HepG2 (cell line): ENCODE data around the gene FNIP2. TPM values are rescaled to one million over a fixed set of nuclear protein-coding genes. Genes with fewer than 3 reads are reported as not detected.
A peak's percentile ranks its signal among the peaks of the same experiment; 100 is the strongest.

ENCODE experiments used
- ARID5B ChIP-seq: IDR thresholded peaks from 2 replicates; pipeline ENCODE4 v1.4.0; 2020; ENCODE audit warnings: mild to moderate bottlenecking, missing genetic modification reagents
- BCL6 ChIP-seq: IDR thresholded peaks from 2 replicates; pipeline ENCODE4 v1.6.1; 2016; ENCODE audit warnings: missing genetic modification reagents, missing compliant biosample characterization
- FOXJ3 ChIP-seq: sonication (generic); formaldehyde crosslinking; IDR thresholded peaks from 2 replicates; pipeline ENCODE4 v1.4.0; 2020; ENCODE audit warnings: missing genetic modification reagents, mild to moderate bottlenecking, borderline replicate concordance
- FOXK1 ChIP-seq: sonication (generic); formaldehyde crosslinking; IDR thresholded peaks from 2 replicates; pipeline ENCODE4 v1.4.0; 2020; ENCODE audit warnings: low read depth, missing genetic modification reagents, borderline replicate concordance
- JUND ChIP-seq: sonication (generic); formaldehyde crosslinking; IDR thresholded peaks from 2 replicates; pipeline ENCODE4 v1.8.0; 2022; ENCODE audit warnings: mild to moderate bottlenecking, missing genetic modification reagents
- MEIS2 ChIP-seq: sonication (generic); formaldehyde crosslinking; IDR thresholded peaks from 2 replicates; pipeline ENCODE4 v1.9.0; 2021; ENCODE audit warnings: mild to moderate bottlenecking, missing genetic modification reagents
- MLLT10 ChIP-seq: sonication (generic); formaldehyde crosslinking; IDR thresholded peaks from 2 replicates; pipeline ENCODE4 v1.4.0; 2020; ENCODE audit warnings: missing genetic modification reagents
- NCOA2 ChIP-seq: sonication (generic); formaldehyde crosslinking; IDR thresholded peaks from 2 replicates; pipeline ENCODE4 v1.8.0; 2022; ENCODE audit warnings: inconsistent platforms
- NPAS2 ChIP-seq: sonication (generic); formaldehyde crosslinking; IDR thresholded peaks from 2 replicates; pipeline ENCODE4 v1.8.0; 2022; ENCODE audit warnings: mild to moderate bottlenecking, missing genetic modification reagents, borderline replicate concordance
- PAXIP1 ChIP-seq: sonication (generic); formaldehyde crosslinking; conservative IDR thresholded peaks from 2 replicates; pipeline ENCODE4 v1.4.0; 2020; ENCODE audit warnings: mild to moderate bottlenecking, missing genetic modification reagents, moderate library complexity
- PBX3 ChIP-seq: sonication (generic); formaldehyde crosslinking; IDR thresholded peaks from 2 replicates; pipeline ENCODE4 v1.8.1; 2023; ENCODE audit warnings: missing genetic modification reagents, inconsistent platforms, borderline replicate concordance
- TARDBP ChIP-seq: sonication (generic); formaldehyde crosslinking; IDR thresholded peaks from 2 replicates; pipeline ENCODE4 v1.8.0; 2022; ENCODE audit warnings: mild to moderate bottlenecking, missing genetic modification reagents
- TCF7L2 ChIP-seq: IDR thresholded peaks from 2 replicates; pipeline ENCODE4 v1.6.1; 2011; ENCODE audit warnings: mild to moderate bottlenecking, low read depth, low read length, moderate library complexity
- THYN1 ChIP-seq: sonication (generic); formaldehyde crosslinking; IDR thresholded peaks from 2 replicates; pipeline ENCODE4 v1.8.1; 2023; ENCODE audit warnings: low read depth, mild to moderate bottlenecking, moderate library complexity, missing genetic modification reagents, borderline replicate concordance
- ZNF121 ChIP-seq: sonication (generic); formaldehyde crosslinking; IDR thresholded peaks from 2 replicates; pipeline ENCODE4 v1.5.0; 2020; ENCODE audit warnings: mild to moderate bottlenecking, missing genetic modification reagents
- ZNF296 ChIP-seq: sonication (generic); formaldehyde crosslinking; conservative IDR thresholded peaks from 2 replicates; pipeline ENCODE4 v1.5.0; 2020; ENCODE audit warnings: mild to moderate bottlenecking, missing genetic modification reagents
- ZNF619 ChIP-seq: sonication (generic); formaldehyde crosslinking; IDR thresholded peaks from 2 replicates; pipeline ENCODE4 v1.4.0; 2020; ENCODE audit warnings: mild to moderate bottlenecking, missing genetic modification reagents
- polyA plus RNA-seq, 8 experiments: library from polyadenylated mRNA; depleted of rRNA in 3 of 8; stranded (reverse) in 7 of 8; unstranded in 1 of 8; fragments of >200 nt; fragmentation: Illumina TruSeq in 4 of 8; extraction: Trizol in 4 of 8; gene quantifications; 2 replicates each; pipeline versions ENCODE4 v1.2.1 to v1.2.3, GENCODE V29; 2011 to 2016; ENCODE audit warnings: low read depth in 4 of 8, missing spikeins in 1 of 8, mixed read lengths in 1 of 8; ENCODE audit not compliant: insufficient read depth in 1 of 8
- total RNA-seq, 5 experiments: library from RNA; depleted of rRNA; stranded (reverse); fragments of >200 nt; fragmentation: Illumina TruSeq; extraction: Trizol; gene quantifications; 2 replicates each; pipeline ENCODE4 v1.2.3, GENCODE V29; 2016; ENCODE audit warnings: low read depth in 1 of 5
- TF ChIP-seq, protein P1 (sequence below): sonication (generic); formaldehyde crosslinking; IDR thresholded peaks from 2 replicates; pipeline ENCODE4 v1.4.0; 2020; ENCODE audit warnings: mild to moderate bottlenecking, missing genetic modification reagents
- TF ChIP-seq, protein P2 (sequence below): sonication (generic); formaldehyde crosslinking; IDR thresholded peaks from 2 replicates; pipeline ENCODE4 v1.5.0; 2020; ENCODE audit warnings: mild to moderate bottlenecking, missing genetic modification reagents

FNIP2 gene
- total and polyA plus RNA-seq, 2 of the 13 experiments (the other 11 are each of a cell fraction or from before 2014, with no cell fraction given): 15.5 to 21.0 TPM

- no peak for TF ChIP-seq THYN1 (CRISPR knock-in tag)
- TF ChIP-seq FOXJ3 (CRISPR knock-in tag): no peak
- peak; percentile 44 for TF ChIP-seq BCL6 (CRISPR knock-in tag)
- no peak for TF ChIP-seq ZNF619 (CRISPR knock-in tag)
- TF ChIP-seq FOXK1 (CRISPR knock-in tag): no peak
- TF ChIP-seq NCOA2 (CRISPR knock-in tag): 0 out of 2 replicates have a peak, but pooled peaks have one; percentile 46
- no peak for TF ChIP-seq NPAS2 (CRISPR knock-in tag)
- TF ChIP-seq, protein P1, sequence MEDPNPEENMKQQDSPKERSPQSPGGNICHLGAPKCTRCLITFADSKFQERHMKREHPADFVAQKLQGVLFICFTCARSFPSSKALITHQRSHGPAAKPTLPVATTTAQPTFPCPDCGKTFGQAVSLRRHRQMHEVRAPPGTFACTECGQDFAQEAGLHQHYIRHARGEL (CRISPR knock-in tag): no peak
- TF ChIP-seq, protein P2, sequence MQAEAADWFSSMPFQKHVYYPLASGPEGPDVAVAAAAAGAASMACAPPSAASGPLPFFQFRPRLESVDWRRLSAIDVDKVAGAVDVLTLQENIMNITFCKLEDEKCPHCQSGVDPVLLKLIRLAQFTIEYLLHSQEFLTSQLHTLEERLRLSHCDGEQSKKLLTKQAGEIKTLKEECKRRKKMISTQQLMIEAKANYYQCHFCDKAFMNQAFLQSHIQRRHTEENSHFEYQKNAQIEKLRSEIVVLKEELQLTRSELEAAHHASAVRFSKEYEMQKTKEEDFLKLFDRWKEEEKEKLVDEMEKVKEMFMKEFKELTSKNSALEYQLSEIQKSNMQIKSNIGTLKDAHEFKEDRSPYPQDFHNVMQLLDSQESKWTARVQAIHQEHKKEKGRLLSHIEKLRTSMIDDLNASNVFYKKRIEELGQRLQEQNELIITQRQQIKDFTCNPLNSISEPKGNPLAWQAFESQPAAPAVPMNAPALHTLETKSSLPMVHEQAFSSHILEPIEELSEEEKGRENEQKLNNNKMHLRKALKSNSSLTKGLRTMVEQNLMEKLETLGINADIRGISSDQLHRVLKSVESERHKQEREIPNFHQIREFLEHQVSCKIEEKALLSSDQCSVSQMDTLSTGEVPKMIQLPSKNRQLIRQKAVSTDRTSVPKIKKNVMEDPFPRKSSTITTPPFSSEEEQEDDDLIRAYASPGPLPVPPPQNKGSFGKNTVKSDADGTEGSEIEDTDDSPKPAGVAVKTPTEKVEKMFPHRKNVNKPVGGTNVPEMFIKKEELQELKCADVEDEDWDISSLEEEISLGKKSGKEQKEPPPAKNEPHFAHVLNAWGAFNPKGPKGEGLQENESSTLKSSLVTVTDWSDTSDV (CRISPR knock-in tag): no peak
- TF ChIP-seq JUND (CRISPR knock-in tag): no peak
- no peak for TF ChIP-seq MEIS2 (CRISPR knock-in tag)
- TF ChIP-seq MLLT10 (CRISPR knock-in tag): no peak
- TF ChIP-seq ZNF121 (CRISPR knock-in tag): no peak
- peak; percentile 61; the same call in 1 of the 2 replicates for TF ChIP-seq ARID5B (CRISPR knock-in tag)
- no peak for TF ChIP-seq ZNF296 (CRISPR knock-in tag)
- TF ChIP-seq PBX3: no peak
- TF ChIP-seq PAXIP1 (CRISPR knock-in tag): peak; percentile 64
- TF ChIP-seq TARDBP (CRISPR knock-in tag): 0 out of 2 replicates have a peak, but pooled peaks have one; percentile 42
- TF ChIP-seq TCF7L2: no peak
Measured at GRCh38 chr4:158814207-158814606, 45.4 kb downstream of the FNIP2 start (continued).
